Peyer's patch (tissue), 4 donors: ENCODE data around the gene KCNMA1. TPM values are rescaled to one million over a fixed set of nuclear protein-coding genes. Genes with fewer than 3 reads are reported as not detected.
"Not testable (repeated sequence)": the region's sequence is repeated elsewhere in the genome, so short reads cannot be mapped to it uniquely, and the experiment has no call there.

ENCODE experiments used
- DNase-seq, 3 donors: peaks; one replicate each; pipeline ENCODE4 v3.0.0-alpha.2; 2017 to 2019
- H3K27ac ChIP-seq, 4 donors: fragments of 200-600 bp; sonication (generic); one replicate each; pipeline ENCODE4 v1.5.1; 2016 to 2019
- H3K27me3 ChIP-seq, 2 donors: fragments of 200-600 bp; sonication (generic); one replicate each; pipeline ENCODE4 v1.5.1; 2019
- H3K36me3 ChIP-seq, 3 donors: fragments of 200-600 bp; sonication (generic); one replicate each; pipeline ENCODE4 v1.5.1; 2016 to 2019
- H3K4me1 ChIP-seq, 4 donors: fragments of 200-600 bp; sonication (generic); one replicate each; pipeline ENCODE4 v1.5.1; 2016 to 2019
- H3K4me3 ChIP-seq, 4 donors: fragments of 200-600 bp; sonication (generic); 1 replicate in 3 of 4; 2 replicates in 1 of 4; pipeline ENCODE4 v1.5.1; 2016 to 2019; ENCODE audit warnings: mild to moderate bottlenecking in 1 of 4
- H3K9me3 ChIP-seq, 4 donors: fragments of 200-600 bp; sonication (generic); one replicate each; pipeline ENCODE4 v1.5.1; 2016 to 2019; ENCODE audit warnings: mild to moderate bottlenecking in 1 of 4
- POLR2A ChIP-seq, 2 donors: fragments of 450-650 bp; IDR thresholded peaks; one replicate each; pipeline ENCODE4 v1.5.1; 2017; ENCODE audit warnings: antibody characterized with exemption in 2 of 2, mild to moderate bottlenecking in 2 of 2, moderate library complexity in 2 of 2
- total RNA-seq, 4 donors: library from RNA; depleted of rRNA; stranded (reverse); fragments of >200 nt; gene quantifications; one replicate each; pipeline ENCODE4 v1.1.0, GENCODE V29; 2016
- TF ChIP-seq, protein P1 (sequence below), 6 experiments: fragments of 450-650 bp in 4 of 6; fragments of 200-600 bp in 2 of 6; sonication (generic) in 1 of 6; IDR thresholded peaks; one replicate each; pipeline ENCODE4 v1.5.1; 2017 to 2019; ENCODE audit warnings: antibody characterized with exemption in 6 of 6, mild to moderate bottlenecking in 3 of 6, moderate library complexity in 1 of 6

The KCNMA1 gene
- total RNA-seq, 4 donors from 2014 or later = 17.8 to 29.1 (median 23.9) TPM

GRCh38 chr10:77520995-77521394 is 116.6 kb downstream of the KCNMA1 start:
- Histone ChIP-seq H3K27me3 (no peaks in the 10 kb centered on the region), H3K36me3 (no peaks in the 10 kb centered on the region), H3K9me3 (no peaks in the 10 kb centered on the region), H3K4me3 (no peak overlapping the region), H3K27ac (no peak overlapping the region), H3K4me1 (no peaks in the 10 kb centered on the region)
- no peak for TF ChIP-seq POLR2A (IDR thresholded peaks at IDR 0.05)
- TF ChIP-seq, protein P1, sequence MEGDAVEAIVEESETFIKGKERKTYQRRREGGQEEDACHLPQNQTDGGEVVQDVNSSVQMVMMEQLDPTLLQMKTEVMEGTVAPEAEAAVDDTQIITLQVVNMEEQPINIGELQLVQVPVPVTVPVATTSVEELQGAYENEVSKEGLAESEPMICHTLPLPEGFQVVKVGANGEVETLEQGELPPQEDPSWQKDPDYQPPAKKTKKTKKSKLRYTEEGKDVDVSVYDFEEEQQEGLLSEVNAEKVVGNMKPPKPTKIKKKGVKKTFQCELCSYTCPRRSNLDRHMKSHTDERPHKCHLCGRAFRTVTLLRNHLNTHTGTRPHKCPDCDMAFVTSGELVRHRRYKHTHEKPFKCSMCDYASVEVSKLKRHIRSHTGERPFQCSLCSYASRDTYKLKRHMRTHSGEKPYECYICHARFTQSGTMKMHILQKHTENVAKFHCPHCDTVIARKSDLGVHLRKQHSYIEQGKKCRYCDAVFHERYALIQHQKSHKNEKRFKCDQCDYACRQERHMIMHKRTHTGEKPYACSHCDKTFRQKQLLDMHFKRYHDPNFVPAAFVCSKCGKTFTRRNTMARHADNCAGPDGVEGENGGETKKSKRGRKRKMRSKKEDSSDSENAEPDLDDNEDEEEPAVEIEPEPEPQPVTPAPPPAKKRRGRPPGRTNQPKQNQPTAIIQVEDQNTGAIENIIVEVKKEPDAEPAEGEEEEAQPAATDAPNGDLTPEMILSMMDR (IDR thresholded peaks at IDR 0.05) = no peak
- no peak for DNase-seq

DNA sequence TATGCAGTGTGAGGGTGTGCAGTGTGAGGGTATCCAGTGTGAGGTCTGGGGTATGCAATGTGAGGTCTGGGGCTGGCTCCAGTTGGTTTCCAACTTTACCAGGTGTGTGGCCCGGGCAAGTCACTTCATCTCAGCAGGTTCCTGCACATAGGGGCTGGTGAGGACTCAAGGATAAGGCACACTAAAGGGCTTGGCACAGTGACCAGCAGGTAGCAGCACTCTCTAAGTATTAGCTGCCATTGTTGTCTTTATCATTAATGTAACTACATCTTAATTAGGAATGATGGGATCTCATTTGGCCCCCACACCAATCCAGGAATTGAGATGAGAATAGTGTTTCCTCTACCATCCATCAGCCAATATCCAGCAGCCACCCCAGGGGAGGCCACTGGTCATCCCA is 117.3 kb downstream of the KCNMA1 start:
- no peak for TF ChIP-seq POLR2A (IDR thresholded peaks at IDR 0.05)
- TF ChIP-seq, protein P1 (IDR thresholded peaks at IDR 0.05) = peak in 3 of 6 experiments; percentile 10 to 23 (median 20)
- no peaks in the 10 kb centered on the region for H3K9me3 ChIP-seq
- H3K4me3 ChIP-seq = no peak overlapping the region
- no peaks in the 10 kb centered on the region for H3K27me3 ChIP-seq
- no peaks in the 10 kb centered on the region for H3K36me3 ChIP-seq
- no peak overlapping the region for H3K27ac ChIP-seq
- DNase-seq = no peak
- no peaks in the 10 kb centered on the region for H3K4me1 ChIP-seq

GRCh38 chr10:77519791-77520190 is 117.8 kb downstream of the KCNMA1 start:
- H3K36me3 ChIP-seq, H3K4me3 ChIP-seq, H3K27me3 ChIP-seq, H3K4me1 ChIP-seq, DNase-seq, H3K27ac ChIP-seq, H3K9me3 ChIP-seq: not testable (repeated sequence)

GRCh38 chr10:77518910-77519274 is 118.7 kb downstream of the KCNMA1 start:
- no peak for DNase-seq
- TF ChIP-seq, protein P1 (IDR thresholded peaks at IDR 0.05) = no peak
- no peak for TF ChIP-seq POLR2A (IDR thresholded peaks at IDR 0.05)
- H3K27ac ChIP-seq = no peak overlapping the region
- no peaks in the 10 kb centered on the region for H3K36me3 ChIP-seq
- no peaks in the 10 kb centered on the region for H3K4me1 ChIP-seq
- H3K9me3 ChIP-seq = no peaks in the 10 kb centered on the region
- H3K27me3 ChIP-seq = no peaks in the 10 kb centered on the region
- no peak overlapping the region for H3K4me3 ChIP-seq

DNA sequence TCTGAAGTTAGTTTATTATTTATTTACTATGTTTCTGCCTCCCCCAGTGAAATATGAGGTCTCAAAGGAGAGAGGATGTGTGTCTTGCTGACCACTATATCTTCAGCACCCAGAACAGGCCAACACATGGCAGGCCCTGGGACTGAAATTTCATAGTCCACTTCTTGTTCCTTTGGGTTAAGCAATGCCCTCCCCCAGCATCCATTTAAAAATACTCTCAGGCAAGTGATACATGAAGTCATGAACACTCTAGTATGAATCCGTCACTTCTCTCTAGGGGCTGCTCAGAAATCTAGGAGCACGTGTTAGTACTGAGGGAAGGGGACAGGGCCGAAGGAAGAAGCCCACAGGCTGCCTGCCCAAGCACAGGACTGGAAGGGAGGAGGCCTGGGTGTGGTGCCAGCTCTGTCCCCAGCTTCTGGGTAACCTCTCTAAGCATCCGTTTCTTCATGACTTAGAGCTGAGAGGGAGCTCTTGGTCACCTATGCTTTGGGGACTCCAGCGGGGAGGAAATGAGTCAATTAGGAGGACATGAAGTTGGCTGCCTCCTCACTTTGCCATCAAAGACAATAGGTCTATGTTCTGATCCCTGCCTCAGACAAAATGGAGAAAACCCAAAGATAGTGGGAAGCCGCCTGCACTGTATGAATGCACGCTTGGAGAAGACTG is 119.2 kb downstream of the KCNMA1 start:
- no peak for DNase-seq
- Histone ChIP-seq H3K9me3 (no peaks in the 10 kb centered on the region), H3K4me3 (no peak overlapping the region), H3K27me3 (no peaks in the 10 kb centered on the region), H3K27ac (no peak overlapping the region), H3K36me3 (no peaks in the 10 kb centered on the region), H3K4me1 (peaks cover 0 to under 1% (median 0%) of the 10 kb centered on the region in 4 donors)
- TF ChIP-seq, protein P1 (IDR thresholded peaks at IDR 0.05) = no peak
- TF ChIP-seq POLR2A (IDR thresholded peaks at IDR 0.05) = no peak

DNA sequence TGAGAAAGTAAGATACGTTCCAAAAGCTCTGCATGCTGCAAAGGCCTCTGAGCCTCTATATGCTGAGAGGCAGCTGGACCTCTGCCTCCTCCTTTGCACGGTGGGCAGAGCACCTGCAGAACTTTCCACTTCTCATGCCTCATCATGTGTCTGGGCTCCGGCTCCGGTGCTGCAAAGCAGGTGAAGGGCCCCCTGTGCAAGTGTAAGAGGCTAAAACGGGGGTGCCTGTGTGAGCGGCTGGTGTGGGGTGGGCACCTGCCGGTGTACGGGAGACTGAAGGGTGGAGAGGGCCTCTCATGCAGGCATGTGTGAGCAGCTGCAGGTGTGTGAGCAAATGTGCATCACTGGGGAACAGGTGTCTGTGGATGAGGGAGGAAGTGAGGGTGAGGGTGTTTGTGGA is 121.0 kb downstream of the KCNMA1 start:
- TF ChIP-seq, protein P1 (IDR thresholded peaks at IDR 0.05) = no peak
- TF ChIP-seq POLR2A (IDR thresholded peaks at IDR 0.05) = no peak
- peaks cover 0 to 17% (median 0%) of the 10 kb centered on the region in 4 donors for H3K4me1 ChIP-seq
- H3K9me3 ChIP-seq = no peaks in the 10 kb centered on the region

More for the DNA sequence above, 121.0 kb downstream of the KCNMA1 start:
- Histone ChIP-seq H3K4me3 (no peak overlapping the region), H3K27me3 (no peaks in the 10 kb centered on the region), H3K27ac (no peak overlapping the region), H3K36me3 (no peaks in the 10 kb centered on the region)
- DNase-seq = no peak
